Stimulated activated CD8-positive, alpha-beta memory T cell treated with anti-CD3 and anti-CD28 coated beads, Interleukin-4, amount 100 ng/mL, for 24 hours (primary cell): Measurements from ENCODE around the gene ZNF503.

ENCODE experiments used
- DNase-seq: peaks from one replicate; pipeline ENCODE4 v3.0.0-alpha.2; 2020; ENCODE audit warnings: low read depth

Gene ZNF503

GRCh38 chr10:75406462-75407223 lies 5.1 kb upstream of the ZNF503 start:
- DNase-seq, result no peak

GRCh38 chr10:75405598-75406461 lies 4.3 kb upstream of the ZNF503 start:
- DNase-seq, result no peak

DNA sequence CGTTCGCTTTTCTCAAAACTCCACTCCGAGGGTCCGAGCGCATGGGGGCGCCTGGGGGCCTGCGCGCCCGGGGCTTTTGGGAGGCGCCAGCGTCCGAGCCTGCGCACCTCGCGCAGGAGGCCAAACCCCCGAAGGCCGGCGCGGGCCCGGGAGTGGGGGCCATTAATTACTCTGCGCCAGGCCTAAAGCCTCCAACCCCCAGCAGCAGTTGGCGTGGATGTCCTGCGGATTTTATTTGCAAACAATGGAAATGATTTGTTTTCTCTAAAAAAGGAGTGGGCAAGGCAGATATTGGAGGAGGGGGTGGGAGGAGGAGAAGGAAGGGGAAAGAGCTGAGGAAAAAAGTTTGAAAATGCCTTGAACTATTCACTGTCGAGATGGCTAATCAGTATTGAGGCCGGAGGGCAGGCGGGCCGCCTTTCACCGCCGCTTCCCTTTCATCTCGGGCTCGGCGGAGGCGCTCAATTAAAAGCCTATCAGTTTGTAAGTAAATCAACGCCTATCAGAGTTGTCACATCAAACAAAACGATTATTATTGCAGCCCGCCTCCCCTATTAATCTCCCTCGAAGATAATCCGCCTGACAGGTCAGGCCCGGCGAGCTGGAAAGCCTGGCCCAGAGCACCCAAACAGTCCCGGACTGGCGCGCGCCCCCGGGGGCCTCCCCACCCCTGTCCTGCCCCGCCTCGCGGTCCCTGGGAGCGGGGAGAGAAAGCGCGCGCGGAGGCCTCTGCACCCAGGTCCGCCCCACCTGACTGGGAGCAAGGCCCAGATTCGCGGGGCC lies 3.4 kb upstream of the ZNF503 start:
- DNase-seq, result no peak

DNA sequence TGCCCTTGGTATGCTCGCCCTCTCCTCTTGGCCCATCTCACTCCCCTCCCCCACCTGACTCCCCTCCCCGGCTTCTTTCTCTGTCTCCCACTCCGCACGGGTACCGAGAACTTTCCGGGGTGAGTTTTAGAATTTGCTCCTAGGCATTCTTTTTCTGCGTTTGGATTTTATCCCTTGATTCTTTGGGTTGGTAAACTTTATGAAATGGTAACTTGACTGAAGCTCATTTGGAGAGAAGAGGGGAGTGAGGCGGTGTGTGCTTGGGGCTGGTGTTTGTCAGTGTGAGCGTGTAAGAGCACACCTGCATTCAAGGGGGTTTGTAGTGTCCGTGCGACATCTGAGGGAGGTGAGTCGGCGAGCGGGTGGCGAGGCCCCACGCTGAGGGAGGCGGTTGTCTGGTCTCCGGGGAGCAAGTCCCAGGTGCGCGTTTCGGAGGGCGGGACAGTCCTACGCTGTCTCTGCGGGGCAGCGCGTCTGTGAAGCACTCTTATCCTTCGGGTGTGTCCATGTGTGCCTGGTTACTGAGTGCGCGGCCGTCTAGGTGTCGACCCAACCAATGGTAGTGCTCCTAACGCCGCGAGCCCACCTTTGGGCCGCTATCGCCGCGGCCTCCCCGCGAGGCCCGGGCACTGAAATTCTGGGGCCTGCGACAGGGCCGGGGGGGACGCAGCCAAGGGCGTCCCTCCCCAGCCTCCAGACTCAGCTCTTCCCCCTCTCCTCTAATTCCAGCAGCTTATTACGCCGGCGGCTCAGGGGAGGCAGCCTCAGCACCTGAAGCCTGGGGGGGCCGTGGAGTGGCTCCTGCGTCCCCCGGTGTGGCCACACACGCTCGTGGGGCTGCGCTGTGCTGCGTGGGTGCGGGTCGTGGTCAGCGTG lies 2.6 kb upstream of the ZNF503 start:
- no peak for DNase-seq

GRCh38 chr10:75403144-75403938 lies 1.8 kb upstream of the ZNF503 start:
- no peak for DNase-seq

DNA sequence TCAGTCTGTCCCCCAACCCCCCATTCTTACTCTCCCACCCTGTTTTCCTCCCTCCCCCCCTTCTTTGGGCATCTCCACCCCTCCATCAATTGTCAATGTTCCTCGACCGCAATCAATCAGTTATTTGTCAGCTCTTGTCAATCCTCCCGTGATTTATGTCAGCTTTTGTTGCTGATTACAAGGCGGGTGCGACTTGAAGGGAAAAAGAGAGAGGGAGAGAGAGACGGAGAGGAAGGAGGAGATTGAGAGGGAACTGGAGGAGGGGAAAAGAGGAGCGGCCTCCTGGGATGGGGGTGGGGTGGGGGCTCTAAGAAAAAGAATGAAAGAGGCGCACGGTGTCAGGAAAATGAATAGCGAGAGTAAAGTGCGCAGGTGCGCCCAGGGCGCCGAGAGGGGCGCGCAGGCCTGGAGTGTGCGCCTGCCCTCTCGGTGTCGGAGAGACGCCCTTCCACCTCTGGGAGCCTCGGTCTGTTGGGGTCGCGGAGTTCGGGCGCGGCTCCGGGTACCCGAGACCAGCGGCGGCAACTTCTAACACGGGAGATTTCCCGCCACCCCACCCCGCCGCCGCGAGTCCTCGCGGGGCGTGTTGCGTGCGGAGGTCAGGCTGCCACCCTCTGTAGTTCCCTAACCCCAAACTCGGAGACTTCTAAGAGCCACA lies 1.1 kb upstream of the ZNF503 start:
- no peak for DNase-seq

GRCh38 chr10:75400771-75401568 lies 594 bp downstream of the ZNF503 start:
- DNase-seq, result no peak

GRCh38 chr10:75400163-75400770 lies 1.3 kb downstream of the ZNF503 start:
- no peak for DNase-seq

- DNase-seq, result no peak
Observed at GRCh38 chr10:75399461-75400162, 2.0 kb downstream of the ZNF503 start.

DNA sequence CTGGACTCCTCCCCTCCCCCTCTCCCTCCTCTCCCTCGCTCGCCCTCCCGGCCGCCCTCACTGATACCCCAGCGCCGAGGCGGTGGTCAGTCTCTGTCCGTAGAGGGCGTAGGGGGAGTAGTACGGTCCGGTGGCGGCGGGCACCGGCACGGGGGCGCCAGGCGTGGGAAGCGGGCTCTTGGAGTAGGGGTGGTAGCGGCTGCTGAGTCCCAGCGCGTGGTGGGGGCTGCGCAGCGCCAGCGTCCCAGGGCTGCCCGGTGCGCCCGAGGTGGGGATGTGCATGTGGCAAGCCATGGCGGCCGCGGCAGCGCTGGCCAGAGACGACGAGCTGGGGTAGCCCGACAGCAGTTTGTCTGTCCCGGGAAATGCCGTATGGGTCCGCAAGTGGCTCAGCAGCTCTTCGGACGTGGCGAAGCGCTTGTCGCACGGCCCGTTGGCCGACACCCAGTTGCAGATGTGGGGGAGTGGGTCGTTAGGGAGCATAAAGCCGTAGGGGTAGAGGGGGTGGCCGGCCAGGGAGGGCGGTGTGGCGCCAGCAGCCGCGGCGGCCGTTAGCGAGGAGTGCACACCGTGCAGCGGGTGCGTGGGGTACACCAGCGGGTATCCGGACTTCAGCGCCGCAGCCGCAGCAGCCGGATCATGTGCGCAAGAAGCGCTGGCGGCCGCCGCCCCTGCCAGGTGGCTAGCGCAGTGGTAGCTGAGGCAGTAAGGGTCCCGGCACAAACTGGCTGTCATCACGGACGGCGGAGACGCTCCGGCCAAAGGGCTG lies 2.7 kb downstream of the ZNF503 start:
- DNase-seq, result no peak

DNA sequence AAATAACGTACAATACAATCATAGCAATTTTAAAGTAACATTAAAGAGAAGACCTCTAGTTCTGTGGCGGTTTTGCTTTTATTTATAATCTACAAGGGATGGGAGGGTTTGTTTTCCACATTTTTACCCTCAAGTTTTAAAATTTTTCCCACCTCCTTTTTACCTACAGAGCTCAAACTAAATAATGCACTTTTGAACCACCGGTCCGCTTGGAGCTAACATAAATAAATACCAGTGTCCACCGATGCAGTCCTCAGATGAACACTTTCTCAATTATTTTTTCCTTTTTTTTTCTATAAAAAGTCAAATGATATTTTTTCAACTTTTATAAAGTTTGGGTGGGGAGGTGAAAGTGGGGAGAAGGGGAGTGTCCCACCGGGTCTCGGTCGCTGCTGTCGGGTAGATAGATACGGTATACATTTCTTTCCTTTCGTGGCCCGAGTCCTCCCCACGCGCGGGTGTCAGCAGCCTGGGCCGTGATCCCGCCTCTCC lies 3.3 kb downstream of the ZNF503 start:
- no peak for DNase-seq

DNA sequence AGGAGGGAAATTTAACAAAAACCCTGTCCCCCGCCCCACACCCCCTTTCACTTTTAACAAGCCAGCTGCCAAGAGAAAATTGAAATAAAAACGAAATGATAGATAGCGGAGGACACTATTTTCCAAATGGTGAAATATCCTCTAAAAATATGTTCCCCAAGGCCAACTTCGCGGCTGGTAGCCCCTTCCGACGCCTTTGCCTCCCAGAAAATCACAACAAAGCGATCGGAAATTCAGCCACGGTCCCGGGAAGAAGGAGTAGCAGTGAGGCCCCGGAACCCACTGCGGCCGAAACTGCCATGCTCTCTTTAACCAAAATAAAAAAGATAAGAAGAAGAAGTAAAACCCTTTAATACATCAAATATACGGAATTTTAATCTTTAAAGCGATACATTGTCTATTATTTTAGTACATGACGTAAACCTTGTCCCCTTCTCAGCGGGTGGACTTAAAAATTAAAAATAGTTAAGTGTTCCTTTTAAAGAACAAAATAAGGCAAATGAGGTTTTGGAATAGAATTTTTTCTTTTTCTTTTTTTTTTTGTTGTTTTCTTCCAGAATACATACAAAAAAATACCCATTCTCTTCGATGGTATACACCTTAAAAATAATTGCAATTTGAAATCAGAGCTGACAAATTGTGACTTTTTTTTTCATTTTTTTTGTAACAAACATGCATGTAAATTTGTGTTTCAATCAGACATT lies 3.9 kb downstream of the ZNF503 start:
- no peak for DNase-seq

- DNase-seq, result no peak
Observed at GRCh38 chr10:75396631-75397495, 4.7 kb downstream of the ZNF503 start.

DNA sequence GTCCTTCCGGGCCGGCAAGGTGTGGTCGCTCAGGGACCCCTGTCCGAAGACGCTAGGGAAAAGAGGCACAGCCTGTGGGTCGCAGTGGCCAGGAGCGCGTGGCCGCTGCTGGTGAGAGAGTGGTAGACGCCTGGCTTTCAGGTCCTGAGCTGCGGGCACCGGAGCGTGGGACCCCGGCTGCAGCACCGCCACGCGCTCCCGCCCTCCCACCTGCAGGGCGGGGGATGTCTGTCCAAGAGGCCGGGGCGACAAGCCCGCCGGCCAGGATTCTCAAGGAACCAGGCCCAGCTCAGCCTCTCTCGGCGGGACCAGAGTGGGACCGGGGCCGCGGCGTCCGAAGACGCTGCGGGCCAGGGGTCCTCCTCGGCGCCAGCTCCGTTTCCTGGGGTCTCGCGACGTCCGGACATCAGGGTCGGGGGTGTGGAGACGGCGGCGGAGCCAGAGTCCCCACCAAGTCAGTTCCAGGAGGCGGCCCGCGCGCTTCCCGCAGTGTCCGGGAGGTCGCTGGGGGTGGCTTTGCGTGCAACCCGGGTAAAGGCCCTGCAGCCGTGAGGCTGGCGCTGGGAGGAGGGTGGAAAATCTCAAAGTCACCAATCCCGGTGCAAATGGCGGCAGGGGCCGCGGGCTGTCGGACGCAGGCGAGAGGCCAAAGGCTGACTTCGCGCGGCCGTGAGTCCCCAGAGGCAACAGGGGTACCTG lies 5.5 kb downstream of the ZNF503 start:
- DNase-seq, result no peak
